Erythroblast (primary cell): ENCODE results near the gene MGST1.

Experiments
- GATA1 ChIP-seq: IDR thresholded peaks from 2 replicates; pipeline ENCODE4 v1.6.1; 2011; ENCODE audit warnings: low read depth, mild to moderate bottlenecking, control low read depth, low read length, moderate library complexity
- POLR2A ChIP-seq: IDR thresholded peaks from 2 replicates; pipeline ENCODE4 v1.6.1; 2011; ENCODE audit warnings: mild to moderate bottlenecking, low read length

DNA sequence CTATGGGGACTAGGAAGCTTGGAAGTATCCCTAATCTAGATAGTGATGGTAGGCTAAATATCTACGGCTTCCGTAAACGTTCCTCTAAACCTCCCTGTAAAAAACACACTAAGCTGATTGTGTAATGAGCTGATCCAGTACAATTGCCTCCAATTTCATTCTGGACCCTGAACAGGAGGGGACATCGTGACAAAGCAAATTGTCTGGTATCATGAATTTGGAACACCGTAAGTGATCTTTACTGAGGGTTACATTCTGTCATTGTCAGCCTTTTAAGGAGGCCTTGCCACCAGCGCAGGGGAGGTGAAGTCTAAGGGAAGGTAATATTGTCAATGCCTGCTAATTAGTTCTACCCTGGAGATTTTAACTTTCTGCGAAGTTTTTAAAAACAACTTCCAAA lies 487 bp upstream of the MGST1 start:
- TF ChIP-seq GATA1 (no peak), POLR2A (no peak)
